Measurements from ENCODE around the gene PTPRG. TPM values are rescaled to one million over a fixed set of nuclear protein-coding genes. Genes with fewer than 3 reads are reported as not detected.

The PTPRG gene
- total RNA-seq, 1 experiment from 2014 or later: 32.1 TPM

DNA sequence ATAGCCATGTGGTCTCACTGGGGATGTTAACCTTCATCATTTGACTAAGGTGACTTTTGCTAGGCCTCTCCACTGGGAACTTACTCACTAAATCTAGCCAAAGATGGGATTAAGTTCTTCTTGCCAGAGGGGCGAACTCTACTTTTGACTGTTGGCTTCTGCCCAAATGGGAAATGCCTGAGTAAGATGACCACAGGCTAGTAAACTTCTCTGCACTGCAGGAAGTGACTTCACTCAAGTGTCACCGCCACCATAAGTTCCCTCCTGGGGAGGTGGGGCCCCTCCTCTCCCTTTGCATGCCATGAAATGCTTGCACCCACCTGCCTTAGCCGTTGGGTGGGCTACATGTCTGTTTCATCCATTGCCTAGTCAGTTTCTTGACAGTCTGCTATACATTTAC is 423.6 kb downstream of the PTPRG start:
- intact Hi-C loops (cut with micrococcal nuclease): no loop called here
- no peak overlapping the region for H3K9ac ChIP-seq (ENCODE audit: low read length)
- no peaks in the 10 kb centered on the region for H3K36me3 ChIP-seq (ENCODE audit: control insufficient read depth in 1 of 2, insufficient read depth in 2 of 2, low read length in 2 of 2)
- no TSS peak for BruUV-seq (replicated peaks)
- H3K27ac ChIP-seq (ENCODE audit: low read depth, low read length): no peak overlapping the region
- H3K4me3 ChIP-seq (replicated peaks in 1 of 2; ENCODE audit: low read depth in 1 of 2, low read length in 2 of 2): no peak overlapping the region
- H3K4me1 ChIP-seq (ENCODE audit: control insufficient read depth in 1 of 2, insufficient read depth in 2 of 2, low read length in 2 of 2): peaks cover 0 to 15% of the 10 kb centered on the region in 2 experiments; a peak in 1 of 4 replicates
- ChIA-PET CTCF (no interaction called here), POLR2A (no interaction called here), RAD21 (ENCODE audit: low non-redundant PET in 1 of 2, low total read pairs in 2 of 2, uncharacterized antibody in 2 of 2, unreplicated experiment in 2 of 2) (no interaction called here)
- H2AFZ ChIP-seq (ENCODE audit: low read depth, low read length, poor library complexity, severe bottlenecking): no peak overlapping the region
- H3K4me2 ChIP-seq (ENCODE audit: low read length): peak overlapping the region; percentile 12
- ATAC-seq: no peak
- peak; percentile 16; the same call in 1 of the 2 replicates for TF ChIP-seq SP1 (IDR thresholded peaks at IDR 0.05; ENCODE audit: low read depth)
- TF ChIP-seq, protein P1, sequence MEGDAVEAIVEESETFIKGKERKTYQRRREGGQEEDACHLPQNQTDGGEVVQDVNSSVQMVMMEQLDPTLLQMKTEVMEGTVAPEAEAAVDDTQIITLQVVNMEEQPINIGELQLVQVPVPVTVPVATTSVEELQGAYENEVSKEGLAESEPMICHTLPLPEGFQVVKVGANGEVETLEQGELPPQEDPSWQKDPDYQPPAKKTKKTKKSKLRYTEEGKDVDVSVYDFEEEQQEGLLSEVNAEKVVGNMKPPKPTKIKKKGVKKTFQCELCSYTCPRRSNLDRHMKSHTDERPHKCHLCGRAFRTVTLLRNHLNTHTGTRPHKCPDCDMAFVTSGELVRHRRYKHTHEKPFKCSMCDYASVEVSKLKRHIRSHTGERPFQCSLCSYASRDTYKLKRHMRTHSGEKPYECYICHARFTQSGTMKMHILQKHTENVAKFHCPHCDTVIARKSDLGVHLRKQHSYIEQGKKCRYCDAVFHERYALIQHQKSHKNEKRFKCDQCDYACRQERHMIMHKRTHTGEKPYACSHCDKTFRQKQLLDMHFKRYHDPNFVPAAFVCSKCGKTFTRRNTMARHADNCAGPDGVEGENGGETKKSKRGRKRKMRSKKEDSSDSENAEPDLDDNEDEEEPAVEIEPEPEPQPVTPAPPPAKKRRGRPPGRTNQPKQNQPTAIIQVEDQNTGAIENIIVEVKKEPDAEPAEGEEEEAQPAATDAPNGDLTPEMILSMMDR (IDR thresholded peaks at IDR 0.05 in 2 of 3, conservative IDR thresholded peaks at IDR 0.05 in 1 of 3; ENCODE audit: borderline replicate concordance in 1 of 3, insufficient read depth in 1 of 3, low read depth in 2 of 3, low read length in 2 of 3): no peak
- H3K27me3 ChIP-seq (ENCODE audit: insufficient read depth, low read length): no peaks in the 10 kb centered on the region
- no peaks in the 10 kb centered on the region for H3K9me2 ChIP-seq (ENCODE audit: insufficient read depth)
- H3K79me2 ChIP-seq (ENCODE audit: insufficient read depth, low read length): no peaks in the 10 kb centered on the region
- H4K20me1 ChIP-seq (ENCODE audit: insufficient read depth): no peaks in the 10 kb centered on the region
- no peak for DNase-seq (ENCODE audit: low read depth, low spot score)
- no peaks in the 10 kb centered on the region for H3K9me3 ChIP-seq (ENCODE audit: control insufficient read depth in 1 of 2, insufficient read depth in 1 of 2, low read depth in 1 of 2, low read length in 2 of 2)

DNA sequence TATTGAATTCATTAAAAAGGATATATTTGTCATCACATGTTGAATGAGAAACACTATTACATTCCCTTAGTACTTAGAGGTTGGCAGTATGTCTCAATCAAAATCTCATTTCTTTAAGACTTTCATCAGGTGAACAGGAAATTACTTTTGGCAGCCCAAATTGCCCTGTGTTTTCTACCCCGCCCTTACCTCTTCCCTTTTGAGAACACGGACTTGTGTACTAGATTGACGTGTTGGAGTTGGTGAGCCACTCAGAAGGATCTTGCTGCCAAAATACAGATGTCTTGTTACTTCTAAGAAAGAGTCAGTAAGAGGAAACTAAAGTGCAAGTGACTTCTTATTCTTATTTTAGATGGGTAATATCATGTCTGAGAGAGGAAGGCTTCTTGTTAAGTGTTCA is 425.1 kb downstream of the PTPRG start:
- H2AFZ ChIP-seq (ENCODE audit: low read depth, low read length, poor library complexity, severe bottlenecking): no peak overlapping the region
- DNase-seq (ENCODE audit: low read depth, low spot score): no peak
- H3K27me3 ChIP-seq (ENCODE audit: insufficient read depth, low read length): no peaks in the 10 kb centered on the region
- H3K4me2 ChIP-seq (ENCODE audit: low read length): no peak overlapping the region
- intact Hi-C loops (cut with micrococcal nuclease): no loop called here
- no peaks in the 10 kb centered on the region for H3K79me2 ChIP-seq (ENCODE audit: insufficient read depth, low read length)
- no peak overlapping the region for H3K9ac ChIP-seq (ENCODE audit: low read length)
- no peak overlapping the region for H3K4me3 ChIP-seq (replicated peaks in 1 of 2; ENCODE audit: low read depth in 1 of 2, low read length in 2 of 2)
- ChIA-PET POLR2A (no interaction called here), RAD21 (ENCODE audit: low non-redundant PET in 1 of 2, low total read pairs in 2 of 2, uncharacterized antibody in 2 of 2, unreplicated experiment in 2 of 2) (no interaction called here), CTCF (no interaction called here)
- no peaks in the 10 kb centered on the region for H3K9me2 ChIP-seq (ENCODE audit: insufficient read depth)
- H3K9me3 ChIP-seq (ENCODE audit: control insufficient read depth in 1 of 2, insufficient read depth in 1 of 2, low read depth in 1 of 2, low read length in 2 of 2): no peaks in the 10 kb centered on the region
- H3K27ac ChIP-seq (ENCODE audit: low read depth, low read length): no peak overlapping the region
- no peak for ATAC-seq
- BruUV-seq (replicated peaks): no TSS peak
- H4K20me1 ChIP-seq (ENCODE audit: insufficient read depth): no peaks in the 10 kb centered on the region
- no peaks in the 10 kb centered on the region for H3K36me3 ChIP-seq (ENCODE audit: control insufficient read depth in 1 of 2, insufficient read depth in 2 of 2, low read length in 2 of 2)
- peaks cover 0 to 9% of the 10 kb centered on the region in 2 experiments; a peak in 1 of 4 replicates for H3K4me1 ChIP-seq (ENCODE audit: control insufficient read depth in 1 of 2, insufficient read depth in 2 of 2, low read length in 2 of 2)
- TF ChIP-seq POLR2AphosphoS5 (IDR thresholded peaks at IDR 0.05; ENCODE audit: low read depth, low read length): no peak
- no peak for TF ChIP-seq POLR2A (IDR thresholded peaks at IDR 0.05; ENCODE audit: borderline replicate concordance, extremely low read depth, insufficient read depth, insufficient read length)
- no peak for TF ChIP-seq SRF (IDR thresholded peaks at IDR 0.05; ENCODE audit: low read depth)
- no peak for TF ChIP-seq SIN3A (IDR thresholded peaks at IDR 0.05; ENCODE audit: low read depth)
- TF ChIP-seq RAD21 (IDR thresholded peaks at IDR 0.05; ENCODE audit: low read depth): no peak
- TF ChIP-seq, protein P1 (IDR thresholded peaks at IDR 0.05 in 2 of 3, conservative IDR thresholded peaks at IDR 0.05 in 1 of 3; ENCODE audit: borderline replicate concordance in 1 of 3, insufficient read depth in 1 of 3, low read depth in 2 of 3, low read length in 2 of 3): no peak
- no peak for TF ChIP-seq ZNF274 (IDR thresholded peaks at IDR 0.05; ENCODE audit: low read depth, low read length)
- TF ChIP-seq, protein P2, sequence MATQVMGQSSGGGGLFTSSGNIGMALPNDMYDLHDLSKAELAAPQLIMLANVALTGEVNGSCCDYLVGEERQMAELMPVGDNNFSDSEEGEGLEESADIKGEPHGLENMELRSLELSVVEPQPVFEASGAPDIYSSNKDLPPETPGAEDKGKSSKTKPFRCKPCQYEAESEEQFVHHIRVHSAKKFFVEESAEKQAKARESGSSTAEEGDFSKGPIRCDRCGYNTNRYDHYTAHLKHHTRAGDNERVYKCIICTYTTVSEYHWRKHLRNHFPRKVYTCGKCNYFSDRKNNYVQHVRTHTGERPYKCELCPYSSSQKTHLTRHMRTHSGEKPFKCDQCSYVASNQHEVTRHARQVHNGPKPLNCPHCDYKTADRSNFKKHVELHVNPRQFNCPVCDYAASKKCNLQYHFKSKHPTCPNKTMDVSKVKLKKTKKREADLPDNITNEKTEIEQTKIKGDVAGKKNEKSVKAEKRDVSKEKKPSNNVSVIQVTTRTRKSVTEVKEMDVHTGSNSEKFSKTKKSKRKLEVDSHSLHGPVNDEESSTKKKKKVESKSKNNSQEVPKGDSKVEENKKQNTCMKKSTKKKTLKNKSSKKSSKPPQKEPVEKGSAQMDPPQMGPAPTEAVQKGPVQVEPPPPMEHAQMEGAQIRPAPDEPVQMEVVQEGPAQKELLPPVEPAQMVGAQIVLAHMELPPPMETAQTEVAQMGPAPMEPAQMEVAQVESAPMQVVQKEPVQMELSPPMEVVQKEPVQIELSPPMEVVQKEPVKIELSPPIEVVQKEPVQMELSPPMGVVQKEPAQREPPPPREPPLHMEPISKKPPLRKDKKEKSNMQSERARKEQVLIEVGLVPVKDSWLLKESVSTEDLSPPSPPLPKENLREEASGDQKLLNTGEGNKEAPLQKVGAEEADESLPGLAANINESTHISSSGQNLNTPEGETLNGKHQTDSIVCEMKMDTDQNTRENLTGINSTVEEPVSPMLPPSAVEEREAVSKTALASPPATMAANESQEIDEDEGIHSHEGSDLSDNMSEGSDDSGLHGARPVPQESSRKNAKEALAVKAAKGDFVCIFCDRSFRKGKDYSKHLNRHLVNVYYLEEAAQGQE (IDR thresholded peaks at IDR 0.05; ENCODE audit: low read depth): no peak
- TF ChIP-seq, protein P3, sequence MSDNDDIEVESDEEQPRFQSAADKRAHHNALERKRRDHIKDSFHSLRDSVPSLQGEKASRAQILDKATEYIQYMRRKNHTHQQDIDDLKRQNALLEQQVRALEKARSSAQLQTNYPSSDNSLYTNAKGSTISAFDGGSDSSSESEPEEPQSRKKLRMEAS (IDR thresholded peaks at IDR 0.05): no peak
- TF ChIP-seq YY1 (IDR thresholded peaks at IDR 0.05; ENCODE audit: extremely low read depth, insufficient replicate concordance, low read depth, low read length): no peak
- TF ChIP-seq JUND (IDR thresholded peaks at IDR 0.05): no peak
- no peak for TF ChIP-seq SP1 (IDR thresholded peaks at IDR 0.05; ENCODE audit: low read depth)
